DOHH2 (cell line): ENCODE measurements around the gene DCAF8L2.

Experiments used
- CTCF ChIP-seq: fragments of 200-600 bp; sonication (generic); IDR thresholded peaks from one replicate; pipeline ENCODE4 v1.5.1; 2014; ENCODE audit warnings: antibody characterized with exemption, mild to moderate bottlenecking, low read depth, low read length; ENCODE audit not compliant: poor library complexity, severe bottlenecking
- EZH2phosphoT487 ChIP-seq: fragments of 200-600 bp; sonication (generic); IDR thresholded peaks from 2 replicates; pipeline ENCODE4 v1.6.1; 2017; ENCODE audit warnings: borderline replicate concordance, mild to moderate bottlenecking, antibody characterized with exemption, low read length, moderate library complexity, mixed read lengths

- no peak for TF ChIP-seq CTCF
- TF ChIP-seq EZH2phosphoT487, result no peak
Measured at GRCh38 chrX:27599928-27600327, 9.8 kb downstream of the DCAF8L2 start.
